ENCODE results near the gene SMIM10L1. TPM values are rescaled to one million over a fixed set of nuclear protein-coding genes. Genes with fewer than 3 reads are reported as not detected.

The SMIM10L1 gene
- 16.9 and 17.8 TPM in 2 replicates for total RNA-seq
- long read RNA-seq, full-length matches to known transcripts, result 44 of 44 reads
- long read RNA-seq, partial matches to known transcripts, result 0 of 44 reads
- long read RNA-seq, other reads (novel, unspliced or antisense), result 0 of 44 reads

GRCh38 chr12:11171145-11171968 is at the start of gene SMIM10L1:
Gene SMIM10L1, plus strand, starts transcription at chr12:11171194. Its CDS starts 163 bp downstream, at chr12:11171357.
- Mint-ChIP-seq H3K9me3 (no peaks in the 10 kb centered on the region), H3K27ac (ENCODE audit: unreplicated experiment) (peak within 1 kb of the TSS; percentile 99), H3K4me1 (peaks cover 43% of the 10 kb centered on the region), H3K36me3 (ENCODE audit: low read depth) (peaks cover 19% of the 10 kb centered on the region), H3K27me3 (ENCODE audit: low read depth) (no peaks in the 10 kb centered on the region), H3K4me3 (peak within 1 kb of the TSS; percentile 99)
- DNase-seq (ENCODE audit: low read depth, low spot score), result peak; percentile 81
- TF ChIP-seq CTCF (conservative IDR thresholded peaks at IDR 0.05), result no peak

GRCh38 chr12:11130382-11130781 is 40.6 kb upstream of the SMIM10L1 start:
- DNase-seq (ENCODE audit: low read depth, low spot score), result no peak
- no peak for TF ChIP-seq CTCF (conservative IDR thresholded peaks at IDR 0.05)
- peaks cover 15% of the 10 kb centered on the region for H3K36me3 Mint-ChIP-seq (ENCODE audit: low read depth)
- H3K27ac Mint-ChIP-seq (ENCODE audit: unreplicated experiment), result no peak overlapping the region
- H3K9me3 Mint-ChIP-seq, result peaks cover 5% of the 10 kb centered on the region
- H3K4me3 Mint-ChIP-seq, result no peak overlapping the region
- H3K4me1 Mint-ChIP-seq, result peaks cover 12% of the 10 kb centered on the region
- no peaks in the 10 kb centered on the region for H3K27me3 Mint-ChIP-seq (ENCODE audit: low read depth)

- DNase-seq (ENCODE audit: low read depth, low spot score), result no peak
- H3K36me3 Mint-ChIP-seq (ENCODE audit: low read depth), result peaks cover 14% of the 10 kb centered on the region
- peak overlapping the region; percentile 82 for H3K27ac Mint-ChIP-seq (ENCODE audit: unreplicated experiment)
- peaks cover 5% of the 10 kb centered on the region for H3K9me3 Mint-ChIP-seq
- no peaks in the 10 kb centered on the region for H3K27me3 Mint-ChIP-seq (ENCODE audit: low read depth)
- H3K4me3 Mint-ChIP-seq, result no peak overlapping the region
- peaks cover 12% of the 10 kb centered on the region for H3K4me1 Mint-ChIP-seq
- no peak for TF ChIP-seq CTCF (conservative IDR thresholded peaks at IDR 0.05)
These were observed 40.0 kb upstream of the SMIM10L1 start for GRCh38 chr12:11130999-11131398.

GRCh38 chr12:11133162-11133561 is 37.8 kb upstream of the SMIM10L1 start:
- Mint-ChIP-seq H3K27ac (ENCODE audit: unreplicated experiment) (no peak overlapping the region), H3K4me1 (peaks cover 12% of the 10 kb centered on the region), H3K4me3 (no peak overlapping the region), H3K36me3 (ENCODE audit: low read depth) (peaks cover 3% of the 10 kb centered on the region), H3K27me3 (ENCODE audit: low read depth) (no peaks in the 10 kb centered on the region), H3K9me3 (no peaks in the 10 kb centered on the region)
- no peak for TF ChIP-seq CTCF (conservative IDR thresholded peaks at IDR 0.05)
- DNase-seq (ENCODE audit: low read depth, low spot score), result no peak

- Mint-ChIP-seq H3K27me3 (ENCODE audit: low read depth) (no peaks in the 10 kb centered on the region), H3K27ac (ENCODE audit: unreplicated experiment) (no peak overlapping the region), H3K9me3 (no peaks in the 10 kb centered on the region), H3K4me3 (no peak overlapping the region), H3K4me1 (peaks cover 12% of the 10 kb centered on the region), H3K36me3 (ENCODE audit: low read depth) (peaks cover 1% of the 10 kb centered on the region)
- DNase-seq (ENCODE audit: low read depth, low spot score), result no peak
- no peak for TF ChIP-seq CTCF (conservative IDR thresholded peaks at IDR 0.05)
These were observed 37.2 kb upstream of the SMIM10L1 start for GRCh38 chr12:11133816-11134215.

Data from neural crest cell (in vitro differentiated cells).